PC-9 (cell line): Measurements from ENCODE around the gene CACNA1G.

Experiments used
- EZH2 ChIP-seq: fragments of 200-600 bp; sonication (generic); IDR thresholded peaks from 2 replicates; pipeline ENCODE4 v1.8.0; 2017; ENCODE audit warnings: antibody characterized with exemption, low read depth
- TF ChIP-seq, protein P1 (sequence below): fragments of 200-600 bp; sonication (generic); conservative IDR thresholded peaks from 2 replicates; pipeline ENCODE4 v1.6.1; 2017; ENCODE audit warnings: mixed run types, antibody characterized with exemption, mild to moderate bottlenecking, moderate library complexity

- TF ChIP-seq, protein P1, sequence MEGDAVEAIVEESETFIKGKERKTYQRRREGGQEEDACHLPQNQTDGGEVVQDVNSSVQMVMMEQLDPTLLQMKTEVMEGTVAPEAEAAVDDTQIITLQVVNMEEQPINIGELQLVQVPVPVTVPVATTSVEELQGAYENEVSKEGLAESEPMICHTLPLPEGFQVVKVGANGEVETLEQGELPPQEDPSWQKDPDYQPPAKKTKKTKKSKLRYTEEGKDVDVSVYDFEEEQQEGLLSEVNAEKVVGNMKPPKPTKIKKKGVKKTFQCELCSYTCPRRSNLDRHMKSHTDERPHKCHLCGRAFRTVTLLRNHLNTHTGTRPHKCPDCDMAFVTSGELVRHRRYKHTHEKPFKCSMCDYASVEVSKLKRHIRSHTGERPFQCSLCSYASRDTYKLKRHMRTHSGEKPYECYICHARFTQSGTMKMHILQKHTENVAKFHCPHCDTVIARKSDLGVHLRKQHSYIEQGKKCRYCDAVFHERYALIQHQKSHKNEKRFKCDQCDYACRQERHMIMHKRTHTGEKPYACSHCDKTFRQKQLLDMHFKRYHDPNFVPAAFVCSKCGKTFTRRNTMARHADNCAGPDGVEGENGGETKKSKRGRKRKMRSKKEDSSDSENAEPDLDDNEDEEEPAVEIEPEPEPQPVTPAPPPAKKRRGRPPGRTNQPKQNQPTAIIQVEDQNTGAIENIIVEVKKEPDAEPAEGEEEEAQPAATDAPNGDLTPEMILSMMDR, result no peak
- TF ChIP-seq EZH2, result no peak
These were observed 96.5 kb downstream of the CACNA1G start for GRCh38 chr17:50657054-50657453.
